Endothelial cell of umbilical vein (primary cell): ENCODE data around the gene CPTP. TPM values are rescaled to one million over a fixed set of nuclear protein-coding genes. Genes with fewer than 3 reads are reported as not detected.

Experiments used
- BruUV-seq: library from RNA; stranded (reverse); fragments of 400-500 nt; replicated peaks from 2 replicates; lab custom pipeline; 2021; lab: Mats Ljungman, UMichigan
- CTCF ChIA-PET: fragments of 300-600, 350-600 bp; sonication (Branson Sonifier 250); formaldehyde crosslinking; loops from one replicate; lab custom pipeline; 2021; ENCODE audit warnings: antibody characterized with exemption, inconsistent platforms; lab: Charles Lee
- POLR2A ChIA-PET: fragments of 300-600, 350-600 bp; sonication (Branson Sonifier 250); formaldehyde crosslinking; loops from one replicate; lab custom pipeline; 2021; ENCODE audit warnings: antibody characterized with exemption, inconsistent platforms; lab: Charles Lee
- DNase-seq: peaks from one replicate; pipeline ENCODE4 v3.0.0-alpha.2; 2011; ENCODE audit warnings: low read depth, low spot score
- FAIRE-seq: peaks from 2 replicates; lab custom pipeline; 2011; peaks lifted over from hg19 to GRCh38; lab: Jason Lieb, UNC
- H2AFZ ChIP-seq: 2 replicates; pipeline ENCODE4 v1.6.0; 2012; ENCODE audit warnings: low read depth, low read length, control low read depth, inconsistent platforms
- H3K27ac ChIP-seq: 2 replicates; pipeline ENCODE4 v1.5.1; 2011; ENCODE audit warnings: low read depth, mild to moderate bottlenecking, control low read depth, low read length, moderate library complexity; ENCODE audit not compliant: insufficient read depth
- H3K27me3 ChIP-seq, 2 experiments: 2 replicates each; pipeline versions ENCODE4 v1.6.0 to v1.6.1; 2011; ENCODE audit warnings: low read length in 2 of 2, mixed read lengths in 1 of 2; ENCODE audit not compliant: control insufficient read depth in 2 of 2, insufficient read depth in 2 of 2
- H3K36me3 ChIP-seq, 2 experiments: 2 replicates in 1 of 2; 3 replicates in 1 of 2; pipeline ENCODE4 v1.5.1; 2011; ENCODE audit warnings: low read length in 2 of 2, mild to moderate bottlenecking in 1 of 2, moderate library complexity in 1 of 2; ENCODE audit not compliant: control insufficient read depth in 2 of 2, insufficient read depth in 2 of 2; ENCODE audit errors: extremely low read depth in 1 of 2
- H3K4me1 ChIP-seq: 3 replicates; pipeline ENCODE4 v1.5.1; 2011; ENCODE audit warnings: mild to moderate bottlenecking, low read length; ENCODE audit not compliant: control insufficient read depth, insufficient read depth; ENCODE audit errors: extremely low read depth
- H3K4me2 ChIP-seq: 2 replicates; pipeline ENCODE4 v1.6.1; 2011; ENCODE audit warnings: low read length, control low read depth, mixed read lengths; ENCODE audit not compliant: insufficient read depth
- H3K4me3 ChIP-seq, 3 experiments: fragments of 200-600 bp in 1 of 3; sonication (generic), shearing (Covaris generic) in 1 of 3; replicated peaks in 1 of 3; 2 replicates each; pipeline ENCODE4 v1.5.1; 2011 to 2016; ENCODE audit warnings: control low read depth in 3 of 3, low read length in 3 of 3, mild to moderate bottlenecking in 2 of 3, inconsistent platforms in 1 of 3, low read depth in 1 of 3, moderate library complexity in 1 of 3; ENCODE audit not compliant: insufficient read depth in 1 of 3
- H3K79me2 ChIP-seq: 2 replicates; pipeline ENCODE4 v1.6.0; 2012; ENCODE audit warnings: low read length, inconsistent platforms; ENCODE audit not compliant: control insufficient read depth, insufficient read depth
- H3K9ac ChIP-seq: replicated peaks from 2 replicates; pipeline ENCODE3; 2011; ENCODE audit warnings: low read length, control low read depth; ENCODE audit not compliant: insufficient read depth; ENCODE audit errors: extremely low read depth
- H3K9me1 ChIP-seq: replicated peaks from 3 replicates; pipeline ENCODE4 v1.6.0; 2011; ENCODE audit warnings: mild to moderate bottlenecking, low read length; ENCODE audit not compliant: control insufficient read depth, insufficient read depth; ENCODE audit errors: extremely low read depth
- H3K9me3 ChIP-seq: replicated peaks from 2 replicates; pipeline ENCODE4 v1.5.1; 2012; ENCODE audit warnings: low read length, inconsistent platforms; ENCODE audit not compliant: control insufficient read depth, insufficient read depth
- H4K20me1 ChIP-seq: replicated peaks from 2 replicates; pipeline ENCODE3; 2011; ENCODE audit warnings: mild to moderate bottlenecking, low read length; ENCODE audit not compliant: control insufficient read depth, insufficient read depth; ENCODE audit errors: extremely low read depth
- CTCF ChIP-seq, 2 donors: IDR thresholded peaks; 1 replicate in 1 of 2; 2 replicates in 1 of 2; pipeline ENCODE4 v1.5.1; 2011; ENCODE audit warnings: low read length in 2 of 2, mild to moderate bottlenecking in 2 of 2, moderate library complexity in 2 of 2, control low read depth in 1 of 2, inconsistent platforms in 1 of 2, low read depth in 1 of 2; ENCODE audit not compliant: insufficient read depth in 1 of 2; ENCODE audit errors: extremely low read depth in 1 of 2
- EZH2 ChIP-seq: IDR thresholded peaks from 2 replicates; pipeline ENCODE4 v1.6.1; 2012; ENCODE audit warnings: borderline replicate concordance, low read depth, mild to moderate bottlenecking, moderate library complexity, low read length, inconsistent platforms; ENCODE audit not compliant: severe bottlenecking
- FOS ChIP-seq: IDR thresholded peaks from 2 replicates; pipeline ENCODE4 v1.6.1; 2011; ENCODE audit warnings: mild to moderate bottlenecking, low read length, moderate library complexity, borderline replicate concordance; ENCODE audit not compliant: insufficient read depth
- GATA2 ChIP-seq: IDR thresholded peaks from 2 replicates; pipeline ENCODE4 v1.7.0; 2011; ENCODE audit warnings: low read depth, mild to moderate bottlenecking, moderate library complexity, mixed read lengths, low read length; ENCODE audit not compliant: insufficient read length, insufficient read depth
- JUN ChIP-seq: IDR thresholded peaks from 2 replicates; pipeline ENCODE4 v1.6.1; 2011; ENCODE audit warnings: borderline replicate concordance, low read depth; ENCODE audit not compliant: insufficient read length, insufficient read depth
- MAX ChIP-seq: IDR thresholded peaks from 2 replicates; pipeline ENCODE4 v1.6.1; 2011; ENCODE audit not compliant: insufficient read depth, insufficient read length
- MYC ChIP-seq: IDR thresholded peaks from one replicate; pipeline ENCODE4 v1.6.1; 2011; ENCODE audit warnings: mild to moderate bottlenecking, low read depth, low read length
- POLR2A ChIP-seq: IDR thresholded peaks from 2 replicates; pipeline ENCODE4 v1.6.1; 2012; ENCODE audit warnings: low read depth, mild to moderate bottlenecking, control low read depth, low read length
- POLR2AphosphoS5 ChIP-seq: IDR thresholded peaks from 2 replicates; pipeline ENCODE4 v1.6.1; 2012; ENCODE audit warnings: low read depth, mild to moderate bottlenecking, control low read depth, low read length, moderate library complexity; ENCODE audit not compliant: insufficient read depth
- dilution Hi-C: fragments of 300-500 bp; cut with MboI; formaldehyde crosslinking; loops from one replicate; pipeline ENCODE4 v1.15.0; 2019; ENCODE audit warnings: low sequenced_read_pairs; ENCODE audit not compliant: extremely low pct_ligation_motif_present
- intact Hi-C: fragments of 100-400 bp; cut with micrococcal nuclease; formaldehyde crosslinking; loops from one replicate; pipeline ENCODE4 v1.10.0; 2022
- polyA plus RNA-seq, 4 experiments: library from polyadenylated mRNA; depleted of rRNA in 3 of 4; stranded (reverse) in 3 of 4; unstranded in 1 of 4; fragments of >200 nt; gene quantifications; 2 replicates each; pipeline versions ENCODE4 v1.2.1 to v1.2.3, GENCODE V29; 2011 to 2012; ENCODE audit warnings: missing spikeins in 1 of 4
- total RNA-seq: library from RNA; stranded (reverse); gene quantifications from 2 replicates; pipeline ENCODE4 v1.2.3, GENCODE V29; 2021

CPTP gene
- total and polyA plus RNA-seq, 2 donors (not counting 3 experiments of a cell fraction or from before 2014, with no cell fraction given) = 20.9 to 29.5 TPM

- ChIA-PET CTCF (interaction anchor here (0.6 kb wide), 1 partner anchor 39 kb away, joined by 3 read pairs; the partner anchor contains the start of gene UBE2J2), POLR2A (no interaction called here)
- H3K4me2 ChIP-seq = no peak overlapping the region
- no peak overlapping the region for H3K27ac ChIP-seq
- no TSS peak for BruUV-seq
- H3K9ac ChIP-seq = no peak overlapping the region
- H3K9me3 ChIP-seq = no peaks in the 10 kb centered on the region
- peaks cover 1% of the 10 kb centered on the region for H3K79me2 ChIP-seq
- no peaks in the 10 kb centered on the region for H4K20me1 ChIP-seq
- no peaks in the 10 kb centered on the region for H3K27me3 ChIP-seq
- H3K9me1 ChIP-seq = no peaks in the 10 kb centered on the region
- TF ChIP-seq FOS = no peak
- TF ChIP-seq EZH2 = no peak
- H2AFZ ChIP-seq = no peak overlapping the region
- dilution Hi-C loops = no loop called here
- DNase-seq = no peak
- H3K4me3 ChIP-seq = no peak overlapping the region
- peaks cover 0 to 41% of the 10 kb centered on the region in 2 experiments for H3K36me3 ChIP-seq
- H3K4me1 ChIP-seq = peaks cover 5% of the 10 kb centered on the region
- no peak for FAIRE-seq
- intact Hi-C loops = no loop called here
Measured at GRCh38 chr1:1312450-1313314, 11.9 kb upstream of the CPTP start.

- Histone ChIP-seq H2AFZ (no peak overlapping the region), H3K9me3 (no peaks in the 10 kb centered on the region), H4K20me1 (no peaks in the 10 kb centered on the region), H3K9me1 (no peaks in the 10 kb centered on the region), H3K4me1 (peaks cover 5% of the 10 kb centered on the region), H3K4me3 (no peak overlapping the region), H3K27me3 (no peaks in the 10 kb centered on the region), H3K4me2 (no peak overlapping the region), H3K79me2 (peaks cover 1% of the 10 kb centered on the region), H3K36me3 (peaks cover 0 to 41% of the 10 kb centered on the region in 2 experiments), H3K27ac (no peak overlapping the region), H3K9ac (no peak overlapping the region)
- intact Hi-C loops (no loop called here), dilution Hi-C loops (no loop called here)
- FAIRE-seq (no peak), DNase-seq (no peak)
- ChIA-PET POLR2A (interaction anchor here (0.5 kb wide), 1 partner anchor 81 kb away, joined by 3 read pairs; no protein-coding TSS in a partner anchor), CTCF (no interaction called here)
- no peak for TF ChIP-seq MAX
- TF ChIP-seq POLR2A = no peak
- TF ChIP-seq JUN = no peak
- TF ChIP-seq MYC = no peak
- TF ChIP-seq FOS = no peak
- TF ChIP-seq CTCF (IDR thresholded peaks at IDR 0.05; ENCODE audit: extremely low read depth in 1 of 2, insufficient read depth in 1 of 2, low read depth in 1 of 2, low read length in 2 of 2) = no peak
- no peak for TF ChIP-seq GATA2
- no peak for TF ChIP-seq POLR2AphosphoS5
- no peak for TF ChIP-seq EZH2
- no TSS peak for BruUV-seq
Measured at GRCh38 chr1:1313500-1314236, 10.9 kb upstream of the CPTP start.
